ENCODE results near the gene DEXI.
"Not testable (repeated sequence)": the region's sequence is repeated elsewhere in the genome, so short reads cannot be mapped to it uniquely, and the experiment has no call there.

DEXI gene

GRCh38 chr16:10929097-10929496 lies 13.2 kb downstream of the DEXI start:
- WGBS, 2 experiments: 93 to 95% methylated on average over 12 of the region's 12 CpGs

GRCh38 chr16:10927497-10928112 lies 14.7 kb downstream of the DEXI start:
- H3K9me3 ChIP-seq (ENCODE audit: control insufficient read depth, low read length): no peaks in the 10 kb centered on the region
- no peak overlapping the region for H3K27ac ChIP-seq (ENCODE audit: insufficient read depth, low read depth, low read length, poor library complexity, severe bottlenecking)
- no peaks in the 10 kb centered on the region for H3K4me1 ChIP-seq (ENCODE audit: control insufficient read depth, insufficient read depth, low read length)
- H3K4me3 ChIP-seq (ENCODE audit: insufficient read depth, low read depth, low read length): no peak overlapping the region
- H3K27me3 ChIP-seq (ENCODE audit: control insufficient read depth, insufficient read depth, low read length, poor library complexity, severe bottlenecking): no peaks in the 10 kb centered on the region
- H3K36me3 ChIP-seq (ENCODE audit: control insufficient read depth, insufficient read depth, low read length): peaks cover 6% of the 10 kb centered on the region
- WGBS, 2 experiments: 95 to 96% methylated on average over 11 of the region's 11 CpGs

More at GRCh38 chr16:10929097-10929496, 13.2 kb downstream of the DEXI start:
- peaks cover 12% of the 10 kb centered on the region for H3K36me3 ChIP-seq (ENCODE audit: control insufficient read depth, insufficient read depth, low read length)
- H3K27ac ChIP-seq (ENCODE audit: insufficient read depth, low read depth, low read length, poor library complexity, severe bottlenecking); H3K4me1 ChIP-seq (ENCODE audit: control insufficient read depth, insufficient read depth, low read length); H3K9me3 ChIP-seq (ENCODE audit: control insufficient read depth, low read length); H3K4me3 ChIP-seq (ENCODE audit: insufficient read depth, low read depth, low read length); H3K27me3 ChIP-seq (ENCODE audit: control insufficient read depth, insufficient read depth, low read length, poor library complexity, severe bottlenecking): not testable (repeated sequence)

GRCh38 chr16:10926867-10927266 lies 15.4 kb downstream of the DEXI start:
- 90 to 95% methylated on average over 5 of the region's 5 CpGs for WGBS, 2 experiments
- no peaks in the 10 kb centered on the region for H3K27me3 ChIP-seq (ENCODE audit: control insufficient read depth, insufficient read depth, low read length, poor library complexity, severe bottlenecking)
- H3K27ac ChIP-seq (ENCODE audit: insufficient read depth, low read depth, low read length, poor library complexity, severe bottlenecking): no peak overlapping the region
- H3K4me3 ChIP-seq (ENCODE audit: insufficient read depth, low read depth, low read length): no peak overlapping the region
- no peaks in the 10 kb centered on the region for H3K4me1 ChIP-seq (ENCODE audit: control insufficient read depth, insufficient read depth, low read length)
- peaks cover 6% of the 10 kb centered on the region for H3K36me3 ChIP-seq (ENCODE audit: control insufficient read depth, insufficient read depth, low read length)
- no peaks in the 10 kb centered on the region for H3K9me3 ChIP-seq (ENCODE audit: control insufficient read depth, low read length)

- Histone ChIP-seq H3K27ac (ENCODE audit: insufficient read depth, low read depth, low read length, poor library complexity, severe bottlenecking) (no peak overlapping the region), H3K4me3 (ENCODE audit: insufficient read depth, low read depth, low read length) (no peak overlapping the region), H3K36me3 (ENCODE audit: control insufficient read depth, insufficient read depth, low read length) (peaks cover 6% of the 10 kb centered on the region), H3K27me3 (ENCODE audit: control insufficient read depth, insufficient read depth, low read length, poor library complexity, severe bottlenecking) (no peaks in the 10 kb centered on the region), H3K9me3 (ENCODE audit: control insufficient read depth, low read length) (no peaks in the 10 kb centered on the region), H3K4me1 (ENCODE audit: control insufficient read depth, insufficient read depth, low read length) (no peaks in the 10 kb centered on the region)
- WGBS, 2 experiments: 67 to 71% methylated on average over 4 of the region's 4 CpGs
These were observed 16.2 kb downstream of the DEXI start for GRCh38 chr16:10926094-10926493.

DNA sequence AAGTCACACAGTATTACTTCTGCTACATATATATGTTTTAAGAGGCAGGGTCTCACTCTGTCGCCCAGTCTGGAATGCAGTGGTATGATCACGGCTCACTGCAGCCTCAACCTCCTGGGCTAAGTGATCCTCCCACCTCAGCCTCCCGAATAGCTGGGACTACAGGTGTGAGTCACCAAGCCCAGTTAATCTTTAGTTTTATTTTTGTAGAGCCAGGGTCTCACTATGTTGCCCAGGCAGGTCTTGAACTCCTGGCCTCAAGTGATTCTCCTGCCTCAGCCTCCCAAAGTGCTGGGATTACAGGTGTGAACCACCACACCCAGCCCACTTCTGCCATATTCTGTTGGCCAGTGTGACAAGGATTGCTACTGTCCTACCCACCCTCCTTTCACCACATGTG lies 17.0 kb downstream of the DEXI start:
- 88 to 99% methylated on average over 3 of the region's 3 CpGs for WGBS, 2 experiments
- not testable (repeated sequence) for H3K27ac ChIP-seq (ENCODE audit: insufficient read depth, low read depth, low read length, poor library complexity, severe bottlenecking); H3K27me3 ChIP-seq (ENCODE audit: control insufficient read depth, insufficient read depth, low read length, poor library complexity, severe bottlenecking); H3K9me3 ChIP-seq (ENCODE audit: control insufficient read depth, low read length); H3K4me1 ChIP-seq (ENCODE audit: control insufficient read depth, insufficient read depth, low read length); H3K4me3 ChIP-seq (ENCODE audit: insufficient read depth, low read depth, low read length); H3K36me3 ChIP-seq (ENCODE audit: control insufficient read depth, insufficient read depth, low read length)

DNA sequence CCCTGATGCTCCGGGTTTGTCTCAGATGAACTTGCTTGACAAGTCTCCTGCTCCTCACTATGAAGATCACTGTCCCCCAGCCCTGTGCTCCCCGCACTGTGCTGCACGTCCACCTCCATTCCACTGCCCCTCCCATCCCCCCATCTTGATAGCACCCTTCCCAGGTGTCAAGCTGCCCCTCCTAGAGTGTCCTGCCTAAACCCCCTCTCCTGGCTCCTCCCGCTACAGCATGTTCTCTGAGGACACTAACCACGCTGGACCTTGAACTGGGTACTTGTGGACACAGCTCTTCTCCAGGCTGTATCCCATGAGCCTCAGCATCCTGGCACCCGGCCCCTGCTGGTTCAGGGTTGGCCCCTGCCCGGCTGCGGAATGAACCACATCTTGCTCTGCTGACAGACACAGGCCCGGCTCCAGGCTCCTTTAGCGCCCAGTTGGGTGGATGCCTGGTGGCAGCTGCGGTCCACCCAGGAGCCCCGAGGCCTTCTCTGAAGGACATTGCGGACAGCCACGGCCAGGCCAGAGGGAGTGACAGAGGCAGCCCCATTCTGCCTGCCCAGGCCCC lies 18.5 kb downstream of the DEXI start:
- WGBS, 2 experiments: 94 to 95% methylated on average over 14 of the region's 14 CpGs
- H3K4me3 ChIP-seq (ENCODE audit: insufficient read depth, low read depth, low read length): no peak overlapping the region
- no peak overlapping the region for H3K27ac ChIP-seq (ENCODE audit: insufficient read depth, low read depth, low read length, poor library complexity, severe bottlenecking)
- no peaks in the 10 kb centered on the region for H3K27me3 ChIP-seq (ENCODE audit: control insufficient read depth, insufficient read depth, low read length, poor library complexity, severe bottlenecking)
- H3K4me1 ChIP-seq (ENCODE audit: control insufficient read depth, insufficient read depth, low read length): no peaks in the 10 kb centered on the region
- no peaks in the 10 kb centered on the region for H3K9me3 ChIP-seq (ENCODE audit: control insufficient read depth, low read length)
- H3K36me3 ChIP-seq (ENCODE audit: control insufficient read depth, insufficient read depth, low read length): peaks cover 6% of the 10 kb centered on the region

DNA sequence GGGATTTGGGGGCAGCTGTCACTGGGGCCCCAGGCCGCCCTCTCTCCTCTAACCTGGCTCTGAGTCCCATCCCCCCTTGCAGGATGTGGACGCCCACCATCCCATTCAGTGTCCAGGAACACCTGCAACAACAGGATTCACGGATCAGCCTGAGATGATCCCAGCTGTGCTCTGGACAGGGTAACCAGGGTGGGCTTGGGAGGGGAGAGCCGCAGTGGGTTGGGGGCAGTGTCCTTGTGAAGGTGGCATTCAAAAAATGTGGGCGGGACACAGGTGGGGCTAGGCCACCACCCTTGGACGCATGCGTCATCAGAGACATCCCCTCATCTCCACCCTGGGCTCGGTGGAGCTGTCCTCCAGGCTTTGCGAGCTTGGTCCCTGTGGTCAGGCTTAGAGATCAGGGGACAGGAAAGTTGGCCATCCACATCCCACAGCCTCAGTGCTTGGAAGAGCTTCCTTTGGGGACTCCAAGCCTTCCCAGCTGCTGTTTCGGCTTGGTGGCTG lies 19.1 kb downstream of the DEXI start:
- no peak overlapping the region for H3K27ac ChIP-seq (ENCODE audit: insufficient read depth, low read depth, low read length, poor library complexity, severe bottlenecking)
- H3K27me3 ChIP-seq (ENCODE audit: control insufficient read depth, insufficient read depth, low read length, poor library complexity, severe bottlenecking): no peaks in the 10 kb centered on the region
- WGBS, 2 experiments: 85 to 89% methylated on average over 10 of the region's 10 CpGs
- H3K4me3 ChIP-seq (ENCODE audit: insufficient read depth, low read depth, low read length): no peak overlapping the region
- peaks cover 6% of the 10 kb centered on the region for H3K36me3 ChIP-seq (ENCODE audit: control insufficient read depth, insufficient read depth, low read length)
- H3K9me3 ChIP-seq (ENCODE audit: control insufficient read depth, low read length): no peaks in the 10 kb centered on the region
- peaks cover 3% of the 10 kb centered on the region for H3K4me1 ChIP-seq (ENCODE audit: control insufficient read depth, insufficient read depth, low read length)

GRCh38 chr16:10922328-10923145 lies 19.7 kb downstream of the DEXI start:
- Histone ChIP-seq H3K4me1 (ENCODE audit: control insufficient read depth, insufficient read depth, low read length) (peaks cover 4% of the 10 kb centered on the region), H3K9me3 (ENCODE audit: control insufficient read depth, low read length) (no peaks in the 10 kb centered on the region), H3K4me3 (ENCODE audit: insufficient read depth, low read depth, low read length) (no peak overlapping the region), H3K36me3 (ENCODE audit: control insufficient read depth, insufficient read depth, low read length) (peaks cover under 1% of the 10 kb centered on the region), H3K27me3 (ENCODE audit: control insufficient read depth, insufficient read depth, low read length, poor library complexity, severe bottlenecking) (no peaks in the 10 kb centered on the region), H3K27ac (ENCODE audit: insufficient read depth, low read depth, low read length, poor library complexity, severe bottlenecking) (no peak overlapping the region)
- 93 to 94% methylated on average over 14 of the region's 14 CpGs for WGBS, 2 experiments

- H3K36me3 ChIP-seq (ENCODE audit: control insufficient read depth, insufficient read depth, low read length): no peaks in the 10 kb centered on the region
- no peak overlapping the region for H3K27ac ChIP-seq (ENCODE audit: insufficient read depth, low read depth, low read length, poor library complexity, severe bottlenecking)
- H3K4me3 ChIP-seq (ENCODE audit: insufficient read depth, low read depth, low read length): no peak overlapping the region
- WGBS, 2 experiments: 89 to 90% methylated on average over 10 of the region's 10 CpGs
- no peaks in the 10 kb centered on the region for H3K27me3 ChIP-seq (ENCODE audit: control insufficient read depth, insufficient read depth, low read length, poor library complexity, severe bottlenecking)
- H3K9me3 ChIP-seq (ENCODE audit: control insufficient read depth, low read length): no peaks in the 10 kb centered on the region
- peaks cover 4% of the 10 kb centered on the region for H3K4me1 ChIP-seq (ENCODE audit: control insufficient read depth, insufficient read depth, low read length)
These were observed 20.5 kb downstream of the DEXI start for GRCh38 chr16:10921536-10922327.
